DMS79 treated with DMSO at 0.1 percent for 48 hours (cell line): ENCODE measurements around the gene SOX6.
A peak's percentile ranks its signal among the peaks of the same experiment; 100 is the strongest.

Source experiments
- DNase-seq: peaks from one replicate; lab custom pipeline; 2025; lab: John Stamatoyannopoulos, UW

The SOX6 gene

GRCh38 chr11:16271258-16271657 lies 85.1 kb downstream of the SOX6 start:
- no peak for DNase-seq

GRCh38 chr11:16266021-16266420 lies 90.3 kb downstream of the SOX6 start:
- DNase-seq: no peak

- no peak for DNase-seq
Measured at GRCh38 chr11:16265022-16265421, 91.3 kb downstream of the SOX6 start.

GRCh38 chr11:16262645-16262955 lies 93.7 kb downstream of the SOX6 start:
- no peak for DNase-seq

- no peak for DNase-seq
Measured at GRCh38 chr11:16261836-16262644, 94.3 kb downstream of the SOX6 start.

- DNase-seq: no peak
Measured at GRCh38 chr11:16252373-16252772, 104.0 kb downstream of the SOX6 start.

GRCh38 chr11:16248248-16248647 lies 108.1 kb downstream of the SOX6 start:
- no peak for DNase-seq

GRCh38 chr11:16242806-16243205 lies 113.5 kb downstream of the SOX6 start:
- no peak for DNase-seq

GRCh38 chr11:16240687-16241086 lies 115.7 kb downstream of the SOX6 start:
- no peak for DNase-seq

- no peak for DNase-seq
Measured at GRCh38 chr11:16239141-16240105, 116.9 kb downstream of the SOX6 start.

GRCh38 chr11:16226245-16226644 lies 130.1 kb downstream of the SOX6 start:
- peak; percentile 43 for DNase-seq

GRCh38 chr11:16225623-16226022 lies 130.7 kb downstream of the SOX6 start:
- DNase-seq: no peak

- DNase-seq: no peak
Measured at GRCh38 chr11:16223558-16223957, 132.8 kb downstream of the SOX6 start.

GRCh38 chr11:16217631-16218030 lies 138.7 kb downstream of the SOX6 start:
- DNase-seq: no peak

- DNase-seq: no peak
Measured at GRCh38 chr11:16216831-16217230, 139.5 kb downstream of the SOX6 start.

- DNase-seq: no peak
Measured at GRCh38 chr11:16215352-16215751, 141.0 kb downstream of the SOX6 start.

- no peak for DNase-seq
Measured at GRCh38 chr11:16211407-16211806, 144.9 kb downstream of the SOX6 start.

GRCh38 chr11:16204261-16204660 lies 152.1 kb downstream of the SOX6 start:
- DNase-seq: no peak

- DNase-seq: no peak
Measured at GRCh38 chr11:16195651-16196050, 160.7 kb downstream of the SOX6 start.

- DNase-seq: no peak
Measured at GRCh38 chr11:16194566-16194965, 161.8 kb downstream of the SOX6 start.

GRCh38 chr11:16193897-16194381 lies 162.4 kb downstream of the SOX6 start:
- DNase-seq: no peak

- DNase-seq: peak; percentile 51
Measured at GRCh38 chr11:16191868-16192240, 164.5 kb downstream of the SOX6 start.
